ENCODE data around the gene GALNT9. TPM values are rescaled to one million over a fixed set of nuclear protein-coding genes. Genes with fewer than 3 reads are reported as not detected.
A peak's percentile ranks its signal among the peaks of the same experiment; 100 is the strongest.

GALNT9 gene
- total RNA-seq, 6 experiments from 2014 or later = not detected

DNA sequence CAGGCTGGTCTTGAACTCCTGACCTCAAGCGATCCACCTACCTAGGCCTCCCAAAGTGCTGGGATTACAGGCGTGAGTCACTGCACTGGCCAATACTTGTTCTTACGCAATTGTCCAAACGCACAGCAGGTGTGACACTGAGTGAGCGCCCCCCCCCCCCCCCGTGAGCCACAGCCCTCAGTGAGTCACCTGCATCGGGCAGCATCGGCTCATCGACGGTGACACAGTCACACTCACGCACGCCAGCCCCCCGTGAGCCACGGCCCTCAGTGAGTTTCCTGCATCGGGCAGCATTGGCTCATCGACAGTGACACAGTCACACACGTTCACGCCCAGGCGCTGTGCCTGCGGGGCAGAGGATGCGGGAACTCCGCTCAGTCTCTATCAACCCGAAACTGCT lies 42.5 kb downstream of the GALNT9 start:
- Mint-ChIP-seq H3K27me3 (ENCODE audit: insufficient read depth) (peaks cover 8% of the 10 kb centered on the region), H3K36me3 (ENCODE audit: low read depth) (peaks cover 5% of the 10 kb centered on the region), H3K27ac (no peak overlapping the region), H3K9me3 (peaks cover 21% of the 10 kb centered on the region), H3K4me3 (no peak overlapping the region), H3K4me1 (ENCODE audit: low read depth) (no peaks in the 10 kb centered on the region)
- TF ChIP-seq, protein P1, sequence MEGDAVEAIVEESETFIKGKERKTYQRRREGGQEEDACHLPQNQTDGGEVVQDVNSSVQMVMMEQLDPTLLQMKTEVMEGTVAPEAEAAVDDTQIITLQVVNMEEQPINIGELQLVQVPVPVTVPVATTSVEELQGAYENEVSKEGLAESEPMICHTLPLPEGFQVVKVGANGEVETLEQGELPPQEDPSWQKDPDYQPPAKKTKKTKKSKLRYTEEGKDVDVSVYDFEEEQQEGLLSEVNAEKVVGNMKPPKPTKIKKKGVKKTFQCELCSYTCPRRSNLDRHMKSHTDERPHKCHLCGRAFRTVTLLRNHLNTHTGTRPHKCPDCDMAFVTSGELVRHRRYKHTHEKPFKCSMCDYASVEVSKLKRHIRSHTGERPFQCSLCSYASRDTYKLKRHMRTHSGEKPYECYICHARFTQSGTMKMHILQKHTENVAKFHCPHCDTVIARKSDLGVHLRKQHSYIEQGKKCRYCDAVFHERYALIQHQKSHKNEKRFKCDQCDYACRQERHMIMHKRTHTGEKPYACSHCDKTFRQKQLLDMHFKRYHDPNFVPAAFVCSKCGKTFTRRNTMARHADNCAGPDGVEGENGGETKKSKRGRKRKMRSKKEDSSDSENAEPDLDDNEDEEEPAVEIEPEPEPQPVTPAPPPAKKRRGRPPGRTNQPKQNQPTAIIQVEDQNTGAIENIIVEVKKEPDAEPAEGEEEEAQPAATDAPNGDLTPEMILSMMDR (IDR thresholded peaks at IDR 0.05) = no peak
- DNase-seq = no peak

DNA sequence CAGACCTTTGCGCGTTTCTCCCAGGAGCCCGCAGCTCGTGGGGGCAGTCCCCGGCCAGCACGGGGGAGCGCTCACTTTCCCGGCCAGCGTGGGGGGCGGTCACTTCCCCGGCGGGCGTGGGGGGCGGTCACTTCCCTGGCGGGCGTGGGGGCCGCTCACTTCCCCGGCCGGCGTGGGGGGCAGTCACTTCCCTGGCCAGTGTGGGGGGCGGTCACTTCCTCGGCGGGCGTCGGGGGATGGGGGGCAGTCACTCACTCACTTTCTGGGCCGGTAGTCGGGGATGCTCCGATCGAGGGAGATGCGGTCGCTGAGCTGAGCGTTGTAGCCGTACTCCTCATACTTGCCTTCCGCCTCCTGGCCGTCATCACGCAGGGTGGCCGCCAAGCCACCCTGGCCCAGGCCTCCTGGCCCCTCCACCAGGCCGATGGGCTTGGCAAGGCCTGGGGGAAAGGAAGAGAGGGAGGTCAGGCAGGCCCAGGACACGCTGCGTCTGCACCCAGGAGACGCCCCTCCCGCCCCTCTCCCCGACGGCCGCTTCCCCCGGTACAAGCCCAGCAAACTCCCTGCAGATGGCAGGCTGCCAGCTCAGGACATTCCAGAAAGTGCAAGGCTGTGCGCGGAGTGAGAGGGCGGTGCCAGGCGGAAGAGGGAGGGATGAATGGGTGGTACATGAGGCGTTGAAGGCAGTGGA lies 43.3 kb downstream of the GALNT9 start:
- peaks cover 7% of the 10 kb centered on the region for H3K27me3 Mint-ChIP-seq (ENCODE audit: insufficient read depth)
- H3K4me1 Mint-ChIP-seq (ENCODE audit: low read depth) = no peaks in the 10 kb centered on the region
- no peak overlapping the region for H3K27ac Mint-ChIP-seq
- peaks cover 15% of the 10 kb centered on the region for H3K9me3 Mint-ChIP-seq
- H3K4me3 Mint-ChIP-seq = no peak overlapping the region
- TF ChIP-seq, protein P1 (IDR thresholded peaks at IDR 0.05) = no peak
- peak; percentile 10 for DNase-seq
- peaks cover 5% of the 10 kb centered on the region for H3K36me3 Mint-ChIP-seq (ENCODE audit: low read depth)

DNA sequence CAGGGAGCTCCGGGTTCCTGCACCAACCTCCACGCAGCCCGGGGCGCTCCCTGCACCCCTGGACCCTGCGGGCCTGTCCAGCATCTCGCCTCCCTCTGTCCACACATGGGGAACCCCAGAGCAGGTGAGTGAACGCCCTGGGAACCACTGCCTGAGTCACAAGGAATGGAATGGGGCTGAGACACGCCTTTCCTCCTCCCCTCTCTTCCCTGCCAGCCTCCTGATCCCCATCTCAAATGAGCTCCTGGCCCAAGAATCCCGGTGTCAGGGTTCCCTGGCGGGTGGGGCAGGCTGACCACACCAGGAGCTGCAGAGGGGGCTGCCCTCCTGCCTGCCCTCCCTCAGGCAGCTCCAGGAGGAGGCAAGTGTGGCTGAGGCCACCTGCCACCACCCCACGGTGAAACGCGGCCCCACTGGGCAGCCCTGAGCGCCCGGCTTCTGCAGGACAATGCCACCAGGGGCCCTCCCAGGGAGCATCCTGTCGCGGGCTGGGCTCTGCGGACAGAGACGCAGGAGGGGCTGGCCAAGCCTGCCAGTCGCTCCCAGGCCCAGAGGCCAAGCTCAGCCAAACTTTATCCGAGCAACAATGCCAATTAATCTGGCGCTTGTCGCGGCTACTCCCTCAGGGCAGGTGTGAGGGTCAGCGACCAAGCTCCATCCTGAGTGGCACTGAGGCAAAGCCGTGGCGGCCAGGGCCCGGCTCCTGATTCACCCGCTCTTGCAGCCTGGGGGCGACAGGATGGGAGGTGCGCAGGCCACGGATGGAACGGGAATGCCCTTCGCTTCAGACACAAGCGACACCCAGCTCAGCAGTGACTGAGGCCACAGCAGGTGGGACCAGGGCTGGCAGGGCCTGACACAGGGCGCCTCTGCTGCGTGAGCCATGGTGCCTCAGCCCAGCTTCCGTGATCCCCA lies 44.3 kb downstream of the GALNT9 start:
- Mint-ChIP-seq H3K4me1 (ENCODE audit: low read depth) (no peaks in the 10 kb centered on the region), H3K36me3 (ENCODE audit: low read depth) (peaks cover 5% of the 10 kb centered on the region), H3K4me3 (no peak overlapping the region), H3K27ac (no peak overlapping the region), H3K27me3 (ENCODE audit: insufficient read depth) (peaks cover 9% of the 10 kb centered on the region), H3K9me3 (peaks cover 13% of the 10 kb centered on the region)
- TF ChIP-seq, protein P1 (IDR thresholded peaks at IDR 0.05) = no peak
- DNase-seq = no peak

DNA sequence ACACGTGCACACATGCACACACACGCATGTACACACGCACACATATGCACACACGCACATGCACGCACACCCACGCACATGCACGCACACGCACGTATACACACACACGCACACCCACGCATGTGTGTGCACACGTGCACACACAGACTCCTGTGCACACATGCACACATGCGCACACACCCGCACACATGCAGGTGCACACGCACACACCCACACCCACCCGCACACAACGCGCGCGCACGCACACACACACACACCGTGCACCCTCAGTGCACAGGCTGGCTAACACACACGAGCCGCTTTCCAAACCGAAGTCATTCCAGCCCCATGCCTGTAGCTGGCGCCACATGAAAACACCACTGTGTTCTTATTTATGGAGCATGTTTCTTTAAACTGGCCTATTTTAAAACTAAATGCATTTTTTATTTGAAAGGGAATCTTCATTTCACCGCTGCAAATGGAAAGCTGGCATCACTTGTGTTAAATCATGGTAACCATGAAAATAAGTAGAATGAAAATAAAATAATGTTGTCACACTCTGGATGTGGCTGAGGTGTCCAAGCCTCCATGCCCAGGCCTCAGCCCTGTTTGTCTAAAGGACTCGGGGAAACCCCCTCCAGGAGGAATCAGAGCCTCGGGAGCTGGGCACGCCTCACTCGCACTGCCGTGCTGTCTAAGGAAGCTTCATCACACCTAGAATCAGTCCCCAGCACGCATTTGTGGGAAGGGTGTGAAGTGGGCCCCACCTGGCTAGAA lies 45.1 kb downstream of the GALNT9 start:
- Mint-ChIP-seq H3K4me1 (ENCODE audit: low read depth) (no peaks in the 10 kb centered on the region), H3K27ac (no peak overlapping the region), H3K36me3 (ENCODE audit: low read depth) (peaks cover 4% of the 10 kb centered on the region), H3K27me3 (ENCODE audit: insufficient read depth) (peaks cover 13% of the 10 kb centered on the region), H3K4me3 (no peak overlapping the region), H3K9me3 (peaks cover 4% of the 10 kb centered on the region)
- TF ChIP-seq, protein P1 (IDR thresholded peaks at IDR 0.05) = peak; percentile 63
- DNase-seq = peak; percentile 21

DNA sequence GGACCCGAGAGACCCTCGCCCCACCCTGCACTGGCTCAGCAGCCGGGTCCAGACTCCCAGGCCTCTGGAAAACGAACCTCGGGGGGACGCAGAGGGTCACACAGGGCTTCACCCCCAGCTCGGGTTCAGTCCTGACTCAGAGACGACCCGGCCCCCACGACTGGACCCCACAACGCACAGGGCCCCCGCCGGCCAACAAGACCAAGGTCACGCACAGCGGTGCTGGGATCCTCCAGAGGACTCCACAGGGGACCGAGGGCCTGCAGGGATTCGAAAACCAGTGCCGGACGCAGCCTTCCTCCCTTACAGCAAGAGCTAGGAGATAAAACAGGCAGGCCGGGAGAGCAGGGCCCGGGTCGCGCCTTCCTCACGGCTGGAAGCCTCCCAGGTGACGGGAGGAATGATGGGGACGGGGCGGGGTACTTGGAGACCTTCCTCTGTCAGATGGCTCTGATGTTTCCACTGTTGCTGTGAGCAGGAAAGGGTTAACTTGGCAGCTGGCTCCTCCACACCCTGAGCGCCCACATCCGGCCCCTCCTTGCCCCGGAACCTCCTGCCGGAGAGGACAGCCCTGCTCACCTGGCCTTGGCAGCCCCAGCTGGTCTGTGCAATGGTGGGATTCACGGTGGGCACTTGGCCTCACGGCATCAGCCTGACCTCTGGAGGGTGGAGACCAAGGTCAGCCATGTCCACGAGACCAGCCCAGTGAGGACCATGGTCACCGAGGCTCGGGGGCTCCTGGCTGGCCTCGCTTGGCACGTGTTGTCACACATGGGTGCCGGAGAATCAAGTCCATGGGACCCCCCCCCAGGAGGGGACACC lies 46.2 kb downstream of the GALNT9 start:
- H3K4me3 Mint-ChIP-seq = no peak overlapping the region
- H3K27me3 Mint-ChIP-seq (ENCODE audit: insufficient read depth) = peaks cover 13% of the 10 kb centered on the region
- H3K27ac Mint-ChIP-seq = no peak overlapping the region
- no peaks in the 10 kb centered on the region for H3K4me1 Mint-ChIP-seq (ENCODE audit: low read depth)
- H3K36me3 Mint-ChIP-seq (ENCODE audit: low read depth) = no peaks in the 10 kb centered on the region
- no peaks in the 10 kb centered on the region; the same call in 1 of the 2 replicates for H3K9me3 Mint-ChIP-seq
- no peak for DNase-seq
- TF ChIP-seq, protein P1 (IDR thresholded peaks at IDR 0.05) = no peak
